ENCODE data around the gene NPAS2.

- TF ChIP-seq POLR2A (IDR thresholded peaks at IDR 0.05) (no peak), CTCF (IDR thresholded peaks at IDR 0.05) (no peak), EP300 (IDR thresholded peaks at IDR 0.05) (no peak)
These were observed 199.0 kb downstream of the NPAS2 start for GRCh38 chr2:101018934-101019333.

Measured in upper lobe of left lung (tissue), 4 donors.